SK-N-SH treated with all-trans-retinoic acid at 6 μM for 48 hours (cell line): ENCODE data around the gene GPC3.

Experiments used
- ATAC-seq: fragments of 200-7000 bp; cut with Tn5 transposase; 3 replicates; pipeline ENCODE4 v1.9.1; 2020; ENCODE audit warnings: mild to moderate bottlenecking, moderate library complexity
- ARNTL ChIP-seq: fragments of 450-650 bp; formaldehyde crosslinking; IDR thresholded peaks from 2 replicates; pipeline ENCODE4 v1.5.0; 2020; ENCODE audit warnings: low read depth, mild to moderate bottlenecking, moderate library complexity, borderline replicate concordance
- BACH2 ChIP-seq: fragments of 250-450 bp; sonication (Bioruptor Pico); IDR thresholded peaks from 2 replicates; pipeline ENCODE4 v1.9.0; 2021; ENCODE audit warnings: mild to moderate bottlenecking, borderline replicate concordance
- CSDC2 ChIP-seq: fragments of 250-450 bp; sonication (Bioruptor Pico); IDR thresholded peaks from 2 replicates; pipeline ENCODE4 v1.5.0; 2020; ENCODE audit warnings: mild to moderate bottlenecking, moderate library complexity
- CSRNP3 ChIP-seq: fragments of 250-450 bp; sonication (Bioruptor Pico); IDR thresholded peaks from 2 replicates; pipeline ENCODE4 v1.5.1; 2021; ENCODE audit warnings: mild to moderate bottlenecking, moderate library complexity
- ESRRG ChIP-seq: fragments of 250-450 bp; sonication (Bioruptor Pico); IDR thresholded peaks from 2 replicates; pipeline ENCODE4 v1.6.1; 2021; ENCODE audit warnings: mild to moderate bottlenecking
- GLIS3 ChIP-seq: fragments of 250-450 bp; sonication (Bioruptor Pico); IDR thresholded peaks from 2 replicates; pipeline ENCODE4 v1.5.0; 2020; ENCODE audit warnings: mild to moderate bottlenecking, moderate library complexity
- ISL1 ChIP-seq: fragments of 250-450 bp; sonication (Bioruptor Pico); IDR thresholded peaks from 2 replicates; pipeline ENCODE4 v2.1.2; 2022; ENCODE audit warnings: mild to moderate bottlenecking, moderate library complexity
- OSR1 ChIP-seq: fragments of 250-450 bp; sonication (Bioruptor Pico); IDR thresholded peaks from 2 replicates; pipeline ENCODE4 v1.8.0; 2022; ENCODE audit warnings: moderate library complexity, mild to moderate bottlenecking, inconsistent platforms
- POU6F1 ChIP-seq: fragments of 250-450 bp; sonication (Bioruptor Pico); IDR thresholded peaks from 2 replicates; pipeline ENCODE4 v1.8.0; 2021; ENCODE audit warnings: low read depth, mild to moderate bottlenecking, moderate library complexity, borderline replicate concordance
- PPARA ChIP-seq: fragments of 250-450 bp; sonication (Bioruptor Pico); IDR thresholded peaks from 2 replicates; pipeline ENCODE4 v1.5.0; 2020; ENCODE audit warnings: mild to moderate bottlenecking, borderline replicate concordance
- RARB ChIP-seq: fragments of 250-450 bp; sonication (Bioruptor Pico); IDR thresholded peaks from 2 replicates; pipeline ENCODE4 v1.8.0; 2021; ENCODE audit warnings: mild to moderate bottlenecking, moderate library complexity
- SNAI2 ChIP-seq: fragments of 250-450 bp; sonication (Bioruptor Pico); IDR thresholded peaks from 2 replicates; pipeline ENCODE4 v1.5.0; 2020; ENCODE audit warnings: mild to moderate bottlenecking, moderate library complexity
- TOX ChIP-seq: fragments of 250-450 bp; sonication (Bioruptor Pico); IDR thresholded peaks from 2 replicates; pipeline ENCODE4 v1.8.0; 2021; ENCODE audit warnings: mild to moderate bottlenecking, moderate library complexity, borderline replicate concordance
- ZC3H10 ChIP-seq: fragments of 250-450 bp; sonication (Bioruptor Pico); IDR thresholded peaks from 2 replicates; pipeline ENCODE4 v1.5.1; 2021; ENCODE audit warnings: mild to moderate bottlenecking, moderate library complexity
- ZFP3 ChIP-seq: fragments of 250-450 bp; sonication (Bioruptor Pico); IDR thresholded peaks from 2 replicates; pipeline ENCODE4 v1.5.0; 2020; ENCODE audit warnings: mild to moderate bottlenecking, moderate library complexity
- ZFP30 ChIP-seq: fragments of 450-650 bp; formaldehyde crosslinking; IDR thresholded peaks from 2 replicates; pipeline ENCODE4 v1.5.0; 2022; ENCODE audit warnings: mild to moderate bottlenecking, moderate library complexity
- ZNF565 ChIP-seq: fragments of 450-650 bp; formaldehyde crosslinking; conservative IDR thresholded peaks from 2 replicates; pipeline ENCODE4 v1.5.0; 2020; ENCODE audit warnings: low read depth, mild to moderate bottlenecking, moderate library complexity
- ZNF70 ChIP-seq: fragments of 450-650 bp; formaldehyde crosslinking; IDR thresholded peaks from 2 replicates; pipeline ENCODE4 v1.5.0; 2020; ENCODE audit warnings: mild to moderate bottlenecking, moderate library complexity
- ZNF8 ChIP-seq: fragments of 450-650 bp; formaldehyde crosslinking; IDR thresholded peaks from 2 replicates; pipeline ENCODE4 v1.5.0; 2020; ENCODE audit warnings: mild to moderate bottlenecking, moderate library complexity
- TF ChIP-seq, protein P1 (sequence below): fragments of 250-450 bp; sonication (Bioruptor Pico); IDR thresholded peaks from 2 replicates; pipeline ENCODE4 v1.5.0; 2020; ENCODE audit warnings: mild to moderate bottlenecking, moderate library complexity
- TF ChIP-seq, protein P2 (sequence below): fragments of 250-450 bp; sonication (Bioruptor Pico); IDR thresholded peaks from 2 replicates; pipeline ENCODE4 v1.5.1; 2020; ENCODE audit warnings: low read depth, mild to moderate bottlenecking, moderate library complexity

GPC3 gene

DNA sequence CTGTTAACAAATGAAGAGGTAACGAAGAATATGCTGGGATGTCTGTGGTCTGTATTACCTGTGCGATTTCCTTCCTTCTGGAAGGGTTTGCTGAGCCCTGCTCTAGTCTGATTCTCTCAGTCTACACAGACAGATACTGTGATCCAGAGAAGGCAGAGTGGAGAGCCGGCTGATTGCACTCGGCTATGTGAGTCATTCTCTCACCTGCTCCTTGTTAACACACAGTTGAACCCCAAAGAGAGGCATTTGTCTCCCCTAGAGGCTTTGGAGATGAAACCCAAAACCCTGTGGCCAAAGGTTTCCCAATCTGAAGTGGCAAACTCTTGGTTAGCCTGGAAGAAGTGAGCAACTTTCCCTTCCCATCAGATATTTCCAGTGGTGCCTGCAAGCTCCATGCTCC lies 492.0 kb downstream of the GPC3 start:
- no peak for ATAC-seq
- TF ChIP-seq ARNTL (CRISPR knock-in tag) (no peak), ZNF8 (CRISPR knock-in tag) (no peak), SNAI2 (CRISPR knock-in tag) (no peak), GLIS3 (no peak), ZNF70 (no peak), ISL1 (CRISPR knock-in tag) (no peak), PPARA (CRISPR knock-in tag) (no peak), CSDC2 (CRISPR knock-in tag) (no peak), ZFP30 (CRISPR knock-in tag) (no peak), RARB (CRISPR knock-in tag) (no peak), ZNF565 (CRISPR knock-in tag) (no peak), ZC3H10 (CRISPR knock-in tag) (no peak), ZFP3 (CRISPR knock-in tag) (no peak), OSR1 (CRISPR knock-in tag) (no peak), CSRNP3 (CRISPR knock-in tag) (no peak), POU6F1 (CRISPR knock-in tag) (no peak), TOX (CRISPR knock-in tag) (no peak), ESRRG (no peak)
- TF ChIP-seq, protein P1, sequence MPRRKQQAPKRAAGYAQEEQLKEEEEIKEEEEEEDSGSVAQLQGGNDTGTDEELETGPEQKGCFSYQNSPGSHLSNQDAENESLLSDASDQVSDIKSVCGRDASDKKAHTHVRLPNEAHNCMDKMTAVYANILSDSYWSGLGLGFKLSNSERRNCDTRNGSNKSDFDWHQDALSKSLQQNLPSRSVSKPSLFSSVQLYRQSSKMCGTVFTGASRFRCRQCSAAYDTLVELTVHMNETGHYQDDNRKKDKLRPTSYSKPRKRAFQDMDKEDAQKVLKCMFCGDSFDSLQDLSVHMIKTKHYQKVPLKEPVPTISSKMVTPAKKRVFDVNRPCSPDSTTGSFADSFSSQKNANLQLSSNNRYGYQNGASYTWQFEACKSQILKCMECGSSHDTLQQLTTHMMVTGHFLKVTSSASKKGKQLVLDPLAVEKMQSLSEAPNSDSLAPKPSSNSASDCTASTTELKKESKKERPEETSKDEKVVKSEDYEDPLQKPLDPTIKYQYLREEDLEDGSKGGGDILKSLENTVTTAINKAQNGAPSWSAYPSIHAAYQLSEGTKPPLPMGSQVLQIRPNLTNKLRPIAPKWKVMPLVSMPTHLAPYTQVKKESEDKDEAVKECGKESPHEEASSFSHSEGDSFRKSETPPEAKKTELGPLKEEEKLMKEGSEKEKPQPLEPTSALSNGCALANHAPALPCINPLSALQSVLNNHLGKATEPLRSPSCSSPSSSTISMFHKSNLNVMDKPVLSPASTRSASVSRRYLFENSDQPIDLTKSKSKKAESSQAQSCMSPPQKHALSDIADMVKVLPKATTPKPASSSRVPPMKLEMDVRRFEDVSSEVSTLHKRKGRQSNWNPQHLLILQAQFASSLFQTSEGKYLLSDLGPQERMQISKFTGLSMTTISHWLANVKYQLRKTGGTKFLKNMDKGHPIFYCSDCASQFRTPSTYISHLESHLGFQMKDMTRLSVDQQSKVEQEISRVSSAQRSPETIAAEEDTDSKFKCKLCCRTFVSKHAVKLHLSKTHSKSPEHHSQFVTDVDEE = no peak
- TF ChIP-seq, protein P2, sequence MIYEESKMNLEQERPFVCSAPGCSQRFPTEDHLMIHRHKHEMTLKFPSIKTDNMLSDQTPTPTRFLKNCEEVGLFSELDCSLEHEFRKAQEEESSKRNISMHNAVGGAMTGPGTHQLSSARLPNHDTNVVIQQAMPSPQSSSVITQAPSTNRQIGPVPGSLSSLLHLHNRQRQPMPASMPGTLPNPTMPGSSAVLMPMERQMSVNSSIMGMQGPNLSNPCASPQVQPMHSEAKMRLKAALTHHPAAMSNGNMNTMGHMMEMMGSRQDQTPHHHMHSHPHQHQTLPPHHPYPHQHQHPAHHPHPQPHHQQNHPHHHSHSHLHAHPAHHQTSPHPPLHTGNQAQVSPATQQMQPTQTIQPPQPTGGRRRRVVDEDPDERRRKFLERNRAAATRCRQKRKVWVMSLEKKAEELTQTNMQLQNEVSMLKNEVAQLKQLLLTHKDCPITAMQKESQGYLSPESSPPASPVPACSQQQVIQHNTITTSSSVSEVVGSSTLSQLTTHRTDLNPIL (CRISPR knock-in tag) = no peak

DNA sequence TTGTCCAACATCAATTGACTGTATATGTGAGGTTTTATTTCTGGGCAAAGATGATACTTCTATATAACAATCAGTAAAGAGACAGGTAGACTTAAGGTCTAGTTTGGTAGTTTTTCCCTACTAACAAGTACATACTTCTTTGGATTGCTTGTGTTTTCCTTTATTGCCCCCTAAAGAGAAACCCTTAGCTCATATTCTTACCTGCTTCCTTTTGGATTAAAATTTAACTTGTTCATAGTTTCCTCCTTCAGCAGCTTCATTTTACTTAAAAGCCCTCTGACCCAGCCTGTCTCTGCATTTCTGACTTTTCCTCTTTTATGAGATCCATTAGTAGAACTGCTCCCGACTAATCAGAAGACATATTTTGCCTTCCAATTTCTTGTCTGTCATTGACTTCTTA lies 494.4 kb downstream of the GPC3 start:
- TF ChIP-seq ESRRG (no peak), ARNTL (CRISPR knock-in tag) (no peak), BACH2 (CRISPR knock-in tag) (no peak), PPARA (CRISPR knock-in tag) (no peak), TOX (CRISPR knock-in tag) (no peak), GLIS3 (no peak)
- TF ChIP-seq, protein P2 (CRISPR knock-in tag) = no peak
- TF ChIP-seq, protein P1 = no peak
- no peak for ATAC-seq
